Neutrophil (primary cell): ENCODE data around the gene NIPAL3.

Experiments used
- H3K27ac ChIP-seq: fragments of 200-600 bp; sonication (generic); 2 replicates; pipeline ENCODE4 v1.5.1; 2016; ENCODE audit warnings: mild to moderate bottlenecking, moderate library complexity
- H3K27me3 ChIP-seq: fragments of 200-600 bp; sonication (generic); 2 replicates; pipeline ENCODE4 v1.6.0; 2016; ENCODE audit warnings: mild to moderate bottlenecking
- H3K36me3 ChIP-seq: fragments of 200-600 bp; sonication (generic); 2 replicates; pipeline ENCODE4 v1.5.1; 2017
- H3K4me1 ChIP-seq, 2 experiments: fragments of 200-600 bp in 1 of 2; sonication (generic) in 1 of 2; 1 replicate in 1 of 2; 2 replicates in 1 of 2; pipeline versions ENCODE4 v1.5.1 to v1.6.1; 2013 to 2016; ENCODE audit warnings: low read depth in 1 of 2, low read length in 1 of 2, mild to moderate bottlenecking in 1 of 2, moderate library complexity in 1 of 2; ENCODE audit not compliant: control insufficient read depth in 1 of 2, insufficient read depth in 1 of 2
- H3K4me3 ChIP-seq, 2 experiments: fragments of 200-600 bp in 1 of 2; sonication (generic) in 1 of 2; 1 replicate in 1 of 2; 2 replicates in 1 of 2; pipeline ENCODE4 v1.5.1; 2013 to 2016; ENCODE audit warnings: low read depth in 1 of 2, low read length in 1 of 2, mild to moderate bottlenecking in 1 of 2, moderate library complexity in 1 of 2
- H3K9me3 ChIP-seq: fragments of 200-600 bp; sonication (generic); 2 replicates; pipeline ENCODE4 v1.5.1; 2016
- TF ChIP-seq, protein P1 (sequence below): fragments of 200-600 bp; sonication (generic); IDR thresholded peaks from 2 replicates; pipeline ENCODE4 v1.5.1; 2016; ENCODE audit warnings: antibody characterized with exemption

Gene NIPAL3

GRCh38 chr1:24386931-24387330 is 28.7 kb upstream of the NIPAL3 start:
- H3K9me3 ChIP-seq: no peaks in the 10 kb centered on the region
- H3K4me1 ChIP-seq: peaks cover 39 to 42% of the 10 kb centered on the region in 2 experiments
- no peaks in the 10 kb centered on the region for H3K27me3 ChIP-seq

DNA sequence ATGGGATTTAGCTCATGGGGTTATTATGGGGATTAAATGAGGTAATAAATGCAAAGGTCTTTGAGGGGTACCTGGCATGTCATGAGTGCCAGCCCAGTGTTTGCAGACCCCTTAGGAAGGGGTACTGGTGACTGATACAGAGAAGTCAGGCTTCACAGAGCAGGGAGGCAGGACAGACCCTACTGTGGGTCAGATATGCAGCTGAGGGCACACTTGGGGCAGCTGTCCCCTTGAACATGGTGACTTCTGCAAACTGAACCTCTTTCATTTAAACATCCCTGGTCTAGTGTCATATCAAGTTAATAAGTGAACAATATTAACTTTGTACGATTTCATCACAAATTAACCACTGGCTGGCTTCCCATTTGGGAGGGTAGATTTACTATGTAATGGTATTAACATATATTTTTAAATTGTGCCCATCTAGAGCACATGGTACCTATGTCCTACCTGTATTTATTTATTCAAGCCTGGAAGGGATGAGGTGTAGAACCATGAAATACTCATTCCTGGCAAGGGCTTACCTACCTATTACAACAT is 27.9 kb upstream of the NIPAL3 start:
- Histone ChIP-seq H3K27ac (no peak overlapping the region), H3K36me3 (no peaks in the 10 kb centered on the region), H3K4me1 (peaks cover 39 to 42% of the 10 kb centered on the region in 2 experiments), H3K27me3 (no peaks in the 10 kb centered on the region), H3K9me3 (no peaks in the 10 kb centered on the region), H3K4me3 (no peak overlapping the region)
- TF ChIP-seq, protein P1, sequence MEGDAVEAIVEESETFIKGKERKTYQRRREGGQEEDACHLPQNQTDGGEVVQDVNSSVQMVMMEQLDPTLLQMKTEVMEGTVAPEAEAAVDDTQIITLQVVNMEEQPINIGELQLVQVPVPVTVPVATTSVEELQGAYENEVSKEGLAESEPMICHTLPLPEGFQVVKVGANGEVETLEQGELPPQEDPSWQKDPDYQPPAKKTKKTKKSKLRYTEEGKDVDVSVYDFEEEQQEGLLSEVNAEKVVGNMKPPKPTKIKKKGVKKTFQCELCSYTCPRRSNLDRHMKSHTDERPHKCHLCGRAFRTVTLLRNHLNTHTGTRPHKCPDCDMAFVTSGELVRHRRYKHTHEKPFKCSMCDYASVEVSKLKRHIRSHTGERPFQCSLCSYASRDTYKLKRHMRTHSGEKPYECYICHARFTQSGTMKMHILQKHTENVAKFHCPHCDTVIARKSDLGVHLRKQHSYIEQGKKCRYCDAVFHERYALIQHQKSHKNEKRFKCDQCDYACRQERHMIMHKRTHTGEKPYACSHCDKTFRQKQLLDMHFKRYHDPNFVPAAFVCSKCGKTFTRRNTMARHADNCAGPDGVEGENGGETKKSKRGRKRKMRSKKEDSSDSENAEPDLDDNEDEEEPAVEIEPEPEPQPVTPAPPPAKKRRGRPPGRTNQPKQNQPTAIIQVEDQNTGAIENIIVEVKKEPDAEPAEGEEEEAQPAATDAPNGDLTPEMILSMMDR: no peak

More at GRCh38 chr1:24386931-24387330, 28.7 kb upstream of the NIPAL3 start:
- TF ChIP-seq, protein P1: no peak
- Histone ChIP-seq H3K4me3 (no peak overlapping the region), H3K36me3 (no peaks in the 10 kb centered on the region), H3K27ac (no peak overlapping the region)

- no peaks in the 10 kb centered on the region for H3K9me3 ChIP-seq
- TF ChIP-seq, protein P1: no peak
Observed at GRCh38 chr1:24388331-24388885, 27.2 kb upstream of the NIPAL3 start.

DNA sequence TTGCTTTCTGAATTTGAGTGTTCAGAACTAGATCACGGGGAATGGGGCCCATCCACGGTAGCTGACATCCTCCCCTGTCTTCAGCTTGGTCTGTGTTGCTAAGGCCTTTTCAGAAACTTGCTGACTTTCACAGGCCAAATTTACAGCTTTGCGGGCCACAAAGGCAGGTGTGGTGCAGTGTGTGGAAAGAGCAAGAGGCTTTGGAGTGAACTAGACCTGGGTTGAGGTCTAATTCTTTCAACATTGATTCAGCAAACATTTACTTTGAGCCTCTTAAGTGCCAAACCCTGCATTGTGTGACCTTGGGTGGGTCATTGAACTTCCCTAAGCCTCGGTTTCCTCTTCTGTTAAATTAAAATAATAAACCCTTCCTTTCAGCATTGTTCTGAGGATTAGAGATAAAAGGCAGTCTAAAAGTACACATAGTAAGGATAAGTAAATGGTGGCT is 26.3 kb upstream of the NIPAL3 start:
- Histone ChIP-seq H3K27me3 (no peaks in the 10 kb centered on the region), H3K36me3 (no peaks in the 10 kb centered on the region), H3K9me3 (no peaks in the 10 kb centered on the region), H3K4me1 (peaks cover 26 to 32% of the 10 kb centered on the region in 2 experiments), H3K4me3 (no peak overlapping the region), H3K27ac (no peak overlapping the region)
- TF ChIP-seq, protein P1: no peak

More at GRCh38 chr1:24388331-24388885, 27.2 kb upstream of the NIPAL3 start:
- H3K27me3 ChIP-seq: no peaks in the 10 kb centered on the region
- no peak overlapping the region for H3K27ac ChIP-seq
- no peak overlapping the region for H3K4me3 ChIP-seq
- no peaks in the 10 kb centered on the region for H3K36me3 ChIP-seq
- H3K4me1 ChIP-seq: peaks cover 34 to 41% of the 10 kb centered on the region in 2 experiments

- TF ChIP-seq, protein P1: peak; percentile 95
- no peaks in the 10 kb centered on the region for H3K27me3 ChIP-seq
- H3K4me3 ChIP-seq: no peak overlapping the region
- H3K4me1 ChIP-seq: peaks cover 7 to 13% of the 10 kb centered on the region in 2 experiments
- H3K9me3 ChIP-seq: no peaks in the 10 kb centered on the region
- H3K36me3 ChIP-seq: no peaks in the 10 kb centered on the region
- H3K27ac ChIP-seq: no peak overlapping the region
Observed at GRCh38 chr1:24390924-24391782, 24.4 kb upstream of the NIPAL3 start.
